Spleen (tissue), 7 donors: ENCODE data around the gene HDAC9.

Source experiments
- CTCF ChIP-seq, 11 experiments: fragments of 200-600 bp in 7 of 11; fragments of 450-650 bp in 4 of 11; sonication (generic) in 4 of 11; IDR thresholded peaks in 8 of 11; conservative IDR thresholded peaks in 3 of 11; 1 replicate in 7 of 11; 2 replicates in 4 of 11; pipeline versions ENCODE4 v1.4.0 to v1.8.0; 2016 to 2021; ENCODE audit warnings: antibody characterized with exemption in 11 of 11, inconsistent platforms in 4 of 11, mild to moderate bottlenecking in 1 of 11
- POLR2A ChIP-seq, 3 donors: fragments of 450-650 bp; IDR thresholded peaks; one replicate each; pipeline ENCODE4 v1.5.1; 2017; ENCODE audit warnings: antibody characterized with exemption in 3 of 3, mild to moderate bottlenecking in 1 of 3
- POLR2AphosphoS5 ChIP-seq, 3 donors: sonication (generic); formaldehyde crosslinking; IDR thresholded peaks; one replicate each; pipeline ENCODE4 v1.5.1; 2017; ENCODE audit warnings: antibody characterized with exemption in 3 of 3
- donor health status: DM: no; HTN: no; CAD: no; lungs with moderate emphysema.
- donor health status: DM: no; HTN: no; CAD: no.
- donor health status: DM: no; HTN: no; CAD: no.

GRCh38 chr7:18469316-18469715 lies 26.2 kb upstream of the HDAC9 start:
- TF ChIP-seq POLR2A (IDR thresholded peaks at IDR 0.05) (no peak), CTCF (IDR thresholded peaks at IDR 0.05 in 8 of 11, conservative IDR thresholded peaks at IDR 0.05 in 3 of 11) (no peak), POLR2AphosphoS5 (IDR thresholded peaks at IDR 0.05) (no peak)
